Measurements from ENCODE around the gene SEZ6. TPM values are rescaled to one million over a fixed set of nuclear protein-coding genes. Genes with fewer than 3 reads are reported as not detected.

SEZ6 gene
- polyA plus RNA-seq, 2 donors: not detected

DNA sequence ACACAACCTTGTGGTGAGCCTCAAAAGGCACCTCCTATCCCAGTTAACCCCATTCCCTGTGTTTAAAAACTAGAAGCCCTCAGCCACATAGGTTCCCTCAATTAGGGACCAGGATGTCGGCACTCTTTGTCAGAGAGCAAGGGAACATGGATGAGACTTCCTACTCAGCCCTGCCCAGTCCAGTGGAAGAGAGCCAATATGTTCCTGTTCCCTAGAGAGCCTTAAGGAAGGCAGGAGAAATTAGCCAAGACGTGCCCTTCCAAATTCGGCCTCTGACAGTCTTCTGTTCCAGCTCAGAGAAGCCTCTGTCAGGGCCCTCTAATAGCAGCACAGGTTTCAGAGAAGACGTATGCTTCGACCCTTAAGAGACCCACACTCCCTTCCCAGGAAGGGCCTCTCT, 88.4 kb downstream of the SEZ6 start:
- Histone ChIP-seq H3K36me3 (ENCODE audit: control insufficient read depth in 2 of 2, insufficient read depth in 2 of 2, low read length in 1 of 2) (peaks cover 21 to 39% of the 10 kb centered on the region in 2 donors), H3K27me3 (ENCODE audit: control insufficient read depth in 1 of 2, insufficient read depth in 2 of 2, low read length in 2 of 2) (no peaks in the 10 kb centered on the region), H3K27ac (ENCODE audit: low read depth in 2 of 2, low read length in 1 of 2) (no peak overlapping the region), H3K4me1 (ENCODE audit: control insufficient read depth in 2 of 2, insufficient read depth in 2 of 2, low read length in 1 of 2) (peaks cover 0 to 2% of the 10 kb centered on the region in 2 donors), H3K4me3 (ENCODE audit: low read depth in 1 of 2, low read length in 2 of 2) (no peak overlapping the region), H3K9me3 (ENCODE audit: control insufficient read depth in 2 of 2, insufficient read depth in 1 of 2, low read depth in 1 of 2, low read length in 1 of 2) (no peaks in the 10 kb centered on the region)
- WGBS, 2 donors: 65 to 70% methylated on average over 5 of the region's 5 CpGs

DNA sequence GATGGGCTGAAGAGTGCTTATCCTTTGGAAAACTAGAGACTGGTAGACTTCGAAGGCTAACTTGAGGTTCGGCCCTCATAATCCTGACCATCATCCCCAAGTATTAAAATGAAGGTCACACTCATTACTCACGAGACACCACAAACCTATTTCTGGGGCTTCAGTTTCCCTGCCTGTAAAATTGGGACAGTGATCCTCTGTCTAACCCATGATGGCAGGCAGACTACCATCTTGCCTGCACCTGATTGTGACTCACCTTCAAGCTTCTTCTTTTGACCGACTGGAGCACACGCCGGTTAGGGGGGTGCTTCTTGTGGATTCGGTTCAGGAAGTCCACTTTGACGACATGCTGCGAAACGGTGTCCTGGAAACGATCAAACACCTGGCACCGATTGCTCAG, 88.8 kb downstream of the SEZ6 start:
- Histone ChIP-seq H3K27ac (ENCODE audit: low read depth in 2 of 2, low read length in 1 of 2) (no peak overlapping the region), H3K36me3 (ENCODE audit: control insufficient read depth in 2 of 2, insufficient read depth in 2 of 2, low read length in 1 of 2) (peaks cover 21 to 41% of the 10 kb centered on the region in 2 donors)
- WGBS, 2 donors: 79% methylated on average over 12 of the region's 12 CpGs

DNA sequence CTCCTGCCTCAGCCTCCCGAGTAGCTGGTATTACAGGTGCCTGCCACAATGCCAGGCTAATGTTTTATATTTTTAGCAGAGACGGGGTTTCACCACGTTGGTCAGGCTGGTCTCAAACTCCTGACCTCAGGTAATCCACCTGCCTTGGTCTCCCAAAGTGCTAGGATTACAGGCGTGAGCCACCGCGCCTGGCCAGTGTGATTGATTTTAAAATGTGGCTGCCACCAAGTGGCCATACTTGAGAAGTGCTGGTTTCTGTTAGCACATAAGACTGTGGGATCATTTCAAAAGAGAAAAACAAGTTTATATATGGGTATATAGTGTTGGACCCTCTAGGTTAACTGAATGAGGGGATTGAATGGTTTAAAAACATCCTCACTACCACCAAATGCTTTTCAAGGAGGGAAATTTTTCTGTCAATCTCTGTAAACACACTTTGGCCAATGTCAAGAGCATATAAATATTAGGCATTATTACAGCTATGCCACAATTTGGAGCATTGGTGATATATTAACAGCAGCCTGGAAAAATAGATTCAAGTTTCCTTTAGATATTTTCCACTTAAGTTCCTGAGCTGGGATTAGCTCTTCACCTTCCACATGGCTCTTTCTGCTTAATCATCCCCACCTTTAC, 89.4 kb downstream of the SEZ6 start:
- Histone ChIP-seq H3K36me3 (ENCODE audit: control insufficient read depth in 2 of 2, insufficient read depth in 2 of 2, low read length in 1 of 2) (peaks cover 23 to 47% of the 10 kb centered on the region in 2 donors), H3K27me3 (ENCODE audit: control insufficient read depth in 1 of 2, insufficient read depth in 2 of 2, low read length in 2 of 2) (no peaks in the 10 kb centered on the region), H3K9me3 (ENCODE audit: control insufficient read depth in 2 of 2, insufficient read depth in 1 of 2, low read depth in 1 of 2, low read length in 1 of 2) (no peaks in the 10 kb centered on the region), H3K4me1 (ENCODE audit: control insufficient read depth in 2 of 2, insufficient read depth in 2 of 2, low read length in 1 of 2) (peaks cover 0 to 2% of the 10 kb centered on the region in 2 donors), H3K4me3 (ENCODE audit: low read depth in 1 of 2, low read length in 2 of 2) (no peak overlapping the region), H3K27ac (ENCODE audit: low read depth in 2 of 2, low read length in 1 of 2) (no peak overlapping the region)
- 43 to 47% methylated on average over 6 of the region's 6 CpGs for WGBS, 2 donors

More for the DNA sequence above, 88.8 kb downstream of the SEZ6 start:
- H3K4me1 ChIP-seq (ENCODE audit: control insufficient read depth in 2 of 2, insufficient read depth in 2 of 2, low read length in 1 of 2): peaks cover 0 to 2% of the 10 kb centered on the region in 2 donors
- H3K4me3 ChIP-seq (ENCODE audit: low read depth in 1 of 2, low read length in 2 of 2): no peak overlapping the region
- H3K27me3 ChIP-seq (ENCODE audit: control insufficient read depth in 1 of 2, insufficient read depth in 2 of 2, low read length in 2 of 2): no peaks in the 10 kb centered on the region
- H3K9me3 ChIP-seq (ENCODE audit: control insufficient read depth in 2 of 2, insufficient read depth in 1 of 2, low read depth in 1 of 2, low read length in 1 of 2): no peaks in the 10 kb centered on the region

DNA sequence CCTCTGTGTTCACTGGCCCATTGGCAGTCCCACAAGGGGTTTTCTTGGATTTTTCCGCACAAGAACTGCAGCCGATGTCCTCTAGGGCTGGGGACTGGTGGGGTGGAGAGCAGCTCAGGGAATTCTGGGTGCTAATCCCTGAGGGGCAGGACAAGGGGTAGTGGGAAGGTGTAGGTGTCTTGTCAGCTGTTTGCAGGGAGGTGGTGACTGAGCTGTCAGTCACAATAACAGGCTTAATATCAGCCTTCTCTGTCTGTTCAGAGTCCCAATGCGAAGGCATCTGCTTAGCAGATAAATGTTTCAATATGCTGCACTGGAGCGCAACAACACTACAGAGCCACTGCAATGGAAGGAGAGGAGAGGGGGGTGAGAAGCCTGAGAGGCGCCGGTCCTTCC, 92.9 kb downstream of the SEZ6 start:
- 94% methylated on average over 6 of the region's 6 CpGs for WGBS, 2 donors
- H3K27ac ChIP-seq (ENCODE audit: low read depth in 2 of 2, low read length in 1 of 2): peak overlapping the region in 1 of 2 donors; percentile 17
- peaks cover 33 to 54% of the 10 kb centered on the region in 2 donors for H3K36me3 ChIP-seq (ENCODE audit: control insufficient read depth in 2 of 2, insufficient read depth in 2 of 2, low read length in 1 of 2)

DNA sequence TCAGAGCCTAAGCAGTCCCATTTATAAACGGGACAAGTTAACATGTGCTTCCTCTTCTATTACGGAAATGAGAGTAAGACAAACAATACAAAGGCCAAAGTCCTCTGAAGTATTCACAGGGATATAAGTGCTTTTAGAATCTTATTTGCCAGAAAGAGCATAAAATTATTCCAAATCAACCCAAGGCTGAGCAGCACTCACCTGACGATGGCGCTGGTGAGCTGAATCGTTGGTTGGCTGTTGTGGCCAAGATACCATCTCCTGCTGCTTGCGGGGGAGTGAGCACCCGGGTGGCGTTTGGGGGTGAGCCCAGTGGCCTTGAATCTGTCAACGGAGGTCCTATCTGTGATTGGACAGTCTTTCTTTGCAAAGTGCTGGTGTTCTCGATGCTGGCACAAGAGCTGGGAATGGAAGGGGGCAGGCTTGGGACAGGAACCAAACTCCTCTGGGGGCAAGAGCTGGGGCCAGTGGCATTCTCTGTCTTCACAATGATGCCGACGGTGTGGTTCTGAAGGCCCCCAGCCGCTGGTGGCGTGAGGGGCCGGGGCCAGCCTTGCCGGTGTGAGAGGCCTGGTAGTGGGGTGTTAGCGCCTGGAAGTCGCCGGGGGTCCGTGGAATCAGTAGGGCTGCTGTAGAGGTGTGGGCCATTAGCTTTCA, 93.4 kb downstream of the SEZ6 start:
- Histone ChIP-seq H3K4me3 (ENCODE audit: low read depth in 1 of 2, low read length in 2 of 2) (no peak overlapping the region), H3K27ac (ENCODE audit: low read depth in 2 of 2, low read length in 1 of 2) (peak overlapping the region in 1 of 2 donors; percentile 17), H3K36me3 (ENCODE audit: control insufficient read depth in 2 of 2, insufficient read depth in 2 of 2, low read length in 1 of 2) (peaks cover 33 to 57% of the 10 kb centered on the region in 2 donors), H3K9me3 (ENCODE audit: control insufficient read depth in 2 of 2, insufficient read depth in 1 of 2, low read depth in 1 of 2, low read length in 1 of 2) (no peaks in the 10 kb centered on the region), H3K27me3 (ENCODE audit: control insufficient read depth in 1 of 2, insufficient read depth in 2 of 2, low read length in 2 of 2) (no peaks in the 10 kb centered on the region), H3K4me1 (ENCODE audit: control insufficient read depth in 2 of 2, insufficient read depth in 2 of 2, low read length in 1 of 2) (peaks cover 2 to 3% of the 10 kb centered on the region in 2 donors)
- 80 to 84% methylated on average over 20 of the region's 20 CpGs for WGBS, 2 donors

More for the DNA sequence above, 92.9 kb downstream of the SEZ6 start:
- Histone ChIP-seq H3K27me3 (ENCODE audit: control insufficient read depth in 1 of 2, insufficient read depth in 2 of 2, low read length in 2 of 2) (no peaks in the 10 kb centered on the region), H3K4me1 (ENCODE audit: control insufficient read depth in 2 of 2, insufficient read depth in 2 of 2, low read length in 1 of 2) (peaks cover 2 to 3% of the 10 kb centered on the region in 2 donors), H3K4me3 (ENCODE audit: low read depth in 1 of 2, low read length in 2 of 2) (no peak overlapping the region), H3K9me3 (ENCODE audit: control insufficient read depth in 2 of 2, insufficient read depth in 1 of 2, low read depth in 1 of 2, low read length in 1 of 2) (no peaks in the 10 kb centered on the region)

DNA sequence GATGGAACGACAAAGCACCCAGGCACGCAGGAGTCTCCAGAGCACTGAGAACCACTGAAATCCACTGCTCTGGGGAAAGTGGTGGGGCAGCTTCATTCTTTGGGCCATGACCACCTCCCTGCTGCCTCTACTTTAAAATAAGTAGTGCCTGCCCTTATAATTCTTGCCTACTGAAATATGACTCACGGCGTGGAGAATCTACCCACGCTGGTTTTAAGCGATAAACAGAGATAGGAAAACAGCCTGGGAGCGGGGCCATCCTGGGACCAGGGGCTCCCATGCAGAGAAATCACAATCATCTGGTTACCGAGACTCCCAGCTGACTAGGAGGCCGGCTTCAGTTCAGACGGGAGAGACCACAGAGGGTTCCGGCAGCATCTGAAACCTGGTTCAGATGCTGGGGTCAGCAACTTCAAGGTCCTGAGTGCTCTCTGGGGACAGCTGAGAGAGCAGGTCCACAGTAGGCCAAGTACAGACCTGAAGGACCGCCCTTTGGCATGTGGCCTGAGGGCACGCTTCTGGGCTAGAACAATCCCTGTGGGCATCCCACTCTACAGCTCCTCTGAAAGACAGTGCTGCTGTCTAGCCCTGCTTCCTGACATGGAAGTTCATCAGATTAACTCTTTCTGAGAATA, 94.3 kb downstream of the SEZ6 start:
- Histone ChIP-seq H3K27ac (ENCODE audit: low read depth in 2 of 2, low read length in 1 of 2) (no peak overlapping the region), H3K9me3 (ENCODE audit: control insufficient read depth in 2 of 2, insufficient read depth in 1 of 2, low read depth in 1 of 2, low read length in 1 of 2) (no peaks in the 10 kb centered on the region), H3K36me3 (ENCODE audit: control insufficient read depth in 2 of 2, insufficient read depth in 2 of 2, low read length in 1 of 2) (peaks cover 29 to 55% of the 10 kb centered on the region in 2 donors)

DNA sequence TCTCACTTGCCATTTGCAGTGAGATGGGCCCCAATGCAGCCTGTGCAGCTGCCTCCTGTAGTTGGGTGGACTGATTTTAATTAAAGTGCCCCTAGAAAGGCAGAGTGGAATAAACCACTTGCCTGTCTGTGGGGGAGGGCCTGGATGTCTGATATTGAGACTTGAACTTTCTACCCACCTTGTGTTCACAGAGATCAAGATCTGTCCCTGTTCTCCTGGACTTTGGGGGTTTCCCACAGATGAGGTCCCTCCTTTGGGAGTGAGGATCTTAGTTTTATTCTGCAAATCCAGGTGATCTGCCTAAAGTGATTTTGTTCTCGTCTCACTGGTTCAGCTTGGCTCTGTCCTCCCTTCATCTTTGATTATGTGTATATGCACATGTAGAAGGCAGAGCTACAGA, 95.3 kb downstream of the SEZ6 start:
- peaks cover 0 to 3% of the 10 kb centered on the region in 2 donors for H3K4me1 ChIP-seq (ENCODE audit: control insufficient read depth in 2 of 2, insufficient read depth in 2 of 2, low read length in 1 of 2)
- H3K27ac ChIP-seq (ENCODE audit: low read depth in 2 of 2, low read length in 1 of 2): no peak overlapping the region
- no peak overlapping the region for H3K4me3 ChIP-seq (ENCODE audit: low read depth in 1 of 2, low read length in 2 of 2)
- H3K9me3 ChIP-seq (ENCODE audit: control insufficient read depth in 2 of 2, insufficient read depth in 1 of 2, low read depth in 1 of 2, low read length in 1 of 2): no peaks in the 10 kb centered on the region
- H3K36me3 ChIP-seq (ENCODE audit: control insufficient read depth in 2 of 2, insufficient read depth in 2 of 2, low read length in 1 of 2): peaks cover 25 to 56% of the 10 kb centered on the region in 2 donors
- H3K27me3 ChIP-seq (ENCODE audit: control insufficient read depth in 1 of 2, insufficient read depth in 2 of 2, low read length in 2 of 2): no peaks in the 10 kb centered on the region
- whole genome bisulfite sequencing, 2 donors: 85 to 95% methylated on average over 1 of the region's 1 CpG

More for the DNA sequence above, 94.3 kb downstream of the SEZ6 start:
- 91 to 92% methylated on average over 13 of the region's 13 CpGs for WGBS, 2 donors
- Histone ChIP-seq H3K4me3 (ENCODE audit: low read depth in 1 of 2, low read length in 2 of 2) (no peak overlapping the region), H3K4me1 (ENCODE audit: control insufficient read depth in 2 of 2, insufficient read depth in 2 of 2, low read length in 1 of 2) (peaks cover 0 to 3% of the 10 kb centered on the region in 2 donors), H3K27me3 (ENCODE audit: control insufficient read depth in 1 of 2, insufficient read depth in 2 of 2, low read length in 2 of 2) (no peaks in the 10 kb centered on the region)

DNA sequence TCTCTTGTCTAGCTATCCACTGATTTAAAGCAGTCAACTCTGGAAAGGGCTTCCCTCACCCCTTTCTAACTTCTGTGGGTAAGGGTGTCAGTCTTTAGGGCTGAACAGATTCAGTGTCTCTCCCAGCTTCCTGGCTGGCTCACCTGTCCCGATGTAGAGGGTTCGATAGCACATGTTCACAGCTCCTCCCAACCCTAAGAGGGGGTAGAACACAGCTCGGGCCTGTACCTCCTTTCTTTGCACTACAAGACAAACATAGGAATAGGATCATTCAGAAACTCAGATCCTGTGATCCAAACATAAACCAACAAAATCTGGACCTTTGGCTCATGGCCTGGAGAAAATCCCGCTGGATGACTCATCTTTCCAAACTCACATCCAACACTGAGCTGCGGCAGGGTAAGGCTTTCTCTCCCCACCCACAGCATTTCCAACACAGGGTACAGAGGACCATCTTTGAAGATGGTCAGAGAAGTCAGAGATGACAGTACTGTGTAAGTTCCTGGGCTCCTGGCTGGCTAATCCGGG, 97.1 kb downstream of the SEZ6 start:
- H3K27me3 ChIP-seq (ENCODE audit: control insufficient read depth in 1 of 2, insufficient read depth in 2 of 2, low read length in 2 of 2): no peaks in the 10 kb centered on the region

DNA sequence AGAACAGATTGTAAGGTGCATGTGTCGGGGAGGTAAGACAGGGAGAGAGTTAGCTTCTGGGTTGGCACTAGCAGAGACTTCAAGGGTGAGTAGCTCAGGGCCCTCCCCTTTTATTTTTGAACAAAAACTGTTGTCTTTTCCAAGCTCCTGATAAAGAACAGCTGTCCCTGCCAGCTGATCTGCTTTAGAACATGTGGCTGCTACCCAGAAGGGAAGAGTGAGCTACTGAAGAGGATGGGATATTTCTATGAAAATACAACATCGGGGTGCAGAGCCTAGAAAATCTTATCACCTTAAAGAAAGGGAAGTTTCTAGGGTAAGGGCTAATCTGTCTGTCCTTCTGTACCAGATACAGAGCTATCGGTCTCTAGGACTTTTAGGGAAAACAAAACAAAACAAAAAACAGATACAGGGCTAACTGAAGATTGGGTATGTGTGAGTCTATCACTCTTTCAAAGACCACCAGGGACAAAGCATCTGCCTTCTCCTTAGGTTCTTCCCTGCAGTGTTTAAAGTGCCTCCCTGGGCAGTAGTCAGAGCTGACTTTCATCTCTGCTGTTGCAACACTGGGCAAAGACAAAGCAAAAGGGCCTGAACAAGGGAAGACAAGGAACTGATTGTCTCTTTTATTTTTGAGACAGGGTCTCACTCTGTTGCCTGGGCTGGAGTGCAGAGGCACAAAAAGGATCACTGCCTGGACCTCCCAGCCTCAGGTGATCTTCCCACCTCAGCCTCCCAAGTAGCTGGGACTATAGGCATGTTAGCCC, 97.9 kb downstream of the SEZ6 start:
- Histone ChIP-seq H3K36me3 (ENCODE audit: control insufficient read depth in 2 of 2, insufficient read depth in 2 of 2, low read length in 1 of 2) (peaks cover 18 to 40% of the 10 kb centered on the region in 2 donors), H3K27ac (ENCODE audit: low read depth in 2 of 2, low read length in 1 of 2) (peak overlapping the region; percentile 70 to 78)
- WGBS, 2 donors: 73 to 74% methylated on average over 3 of the region's 3 CpGs

More for the DNA sequence above, 97.1 kb downstream of the SEZ6 start:
- Histone ChIP-seq H3K36me3 (ENCODE audit: control insufficient read depth in 2 of 2, insufficient read depth in 2 of 2, low read length in 1 of 2) (peaks cover 21 to 48% of the 10 kb centered on the region in 2 donors), H3K4me1 (ENCODE audit: control insufficient read depth in 2 of 2, insufficient read depth in 2 of 2, low read length in 1 of 2) (peaks cover 0 to 3% of the 10 kb centered on the region in 2 donors), H3K27ac (ENCODE audit: low read depth in 2 of 2, low read length in 1 of 2) (peak overlapping the region; percentile 70 to 78), H3K9me3 (ENCODE audit: control insufficient read depth in 2 of 2, insufficient read depth in 1 of 2, low read depth in 1 of 2, low read length in 1 of 2) (no peaks in the 10 kb centered on the region), H3K4me3 (ENCODE audit: low read depth in 1 of 2, low read length in 2 of 2) (no peak overlapping the region)
- 19 to 36% methylated on average over 6 of the region's 6 CpGs for WGBS, 2 donors

More for the DNA sequence above, 97.9 kb downstream of the SEZ6 start:
- Histone ChIP-seq H3K27me3 (ENCODE audit: control insufficient read depth in 1 of 2, insufficient read depth in 2 of 2, low read length in 2 of 2) (no peaks in the 10 kb centered on the region), H3K9me3 (ENCODE audit: control insufficient read depth in 2 of 2, insufficient read depth in 1 of 2, low read depth in 1 of 2, low read length in 1 of 2) (no peaks in the 10 kb centered on the region), H3K4me3 (ENCODE audit: low read depth in 1 of 2, low read length in 2 of 2) (no peak overlapping the region), H3K4me1 (ENCODE audit: control insufficient read depth in 2 of 2, insufficient read depth in 2 of 2, low read length in 1 of 2) (peaks cover 0 to 5% of the 10 kb centered on the region in 2 donors)
